IMR-90 (cell line): ENCODE data around the gene VEGFA. TPM values are rescaled to one million over a fixed set of nuclear protein-coding genes. Genes with fewer than 3 reads are reported as not detected.

Source experiments
- ATAC-seq: fragments of 200-7000 bp; cut with Tn5 transposase; 2 replicates; pipeline ENCODE4 v1.9.1; 2020; ENCODE audit warnings: low read depth, mild to moderate bottlenecking, moderate library complexity
- BruUV-seq: library from RNA; stranded (reverse); fragments of 400-500 nt; replicated peaks from 2 replicates; lab custom pipeline; 2021; lab: Mats Ljungman, UMichigan
- CTCF ChIA-PET: fragments of 300-600 bp; formaldehyde crosslinking; extraction: SDS; loops from one replicate; lab custom pipeline; 2021; ENCODE audit warnings: antibody characterized with exemption; lab: Yijun Ruan, JAX
- POLR2A ChIA-PET: fragments of 300-600 bp; sonication (Branson Sonifier 250); formaldehyde crosslinking; loops from one replicate; lab custom pipeline; 2022; ENCODE audit warnings: antibody characterized with exemption; ENCODE audit not compliant: unreplicated experiment; lab: Charles Lee
- DNase-seq: peaks from one replicate; pipeline ENCODE4 v3.0.0; 2013
- H2AFZ ChIP-seq: replicated peaks from 2 replicates; pipeline ENCODE3; 2013; ENCODE audit warnings: low read length, mild to moderate bottlenecking; ENCODE audit not compliant: poor library complexity
- H2AK5ac ChIP-seq: 2 replicates; pipeline ENCODE4 v1.6.1; 2013; ENCODE audit warnings: low read depth, low read length, inconsistent platforms
- H2AK9ac ChIP-seq: replicated peaks from 2 replicates; pipeline ENCODE3; 2013; ENCODE audit warnings: mild to moderate bottlenecking, low read depth, low read length, moderate library complexity; ENCODE audit not compliant: poor library complexity
- H2BK120ac ChIP-seq: 2 replicates; pipeline ENCODE4 v1.6.1; 2013; ENCODE audit warnings: low read depth, low read length, inconsistent platforms
- H2BK15ac ChIP-seq: 3 replicates; pipeline ENCODE4 v1.6.1; 2013; ENCODE audit warnings: low read depth, low read length, inconsistent platforms
- H2BK20ac ChIP-seq: 2 replicates; pipeline ENCODE4 v1.6.1; 2013; ENCODE audit warnings: low read depth, mild to moderate bottlenecking, inconsistent platforms, low read length, moderate library complexity
- H2BK5ac ChIP-seq: 2 replicates; pipeline ENCODE4 v1.6.1; 2013; ENCODE audit warnings: mild to moderate bottlenecking, low read depth, low read length, inconsistent platforms; ENCODE audit not compliant: poor library complexity, severe bottlenecking
- H3K14ac ChIP-seq: replicated peaks from 2 replicates; pipeline ENCODE4 v1.6.1; 2013; ENCODE audit warnings: low read depth, low read length, inconsistent platforms
- H3K18ac ChIP-seq: 2 replicates; pipeline ENCODE4 v1.6.1; 2013; ENCODE audit warnings: low read depth, low read length, control low read depth
- H3K23ac ChIP-seq: 2 replicates; pipeline ENCODE4 v1.6.1; 2013; ENCODE audit warnings: low read depth, low read length, inconsistent platforms
- H3K27ac ChIP-seq: 2 replicates; pipeline ENCODE4 v1.5.1; 2013; ENCODE audit warnings: mild to moderate bottlenecking, control low read depth, low read length; ENCODE audit not compliant: insufficient read depth
- H3K27me3 ChIP-seq: 2 replicates; pipeline ENCODE4 v1.6.1; 2013; ENCODE audit warnings: low read length; ENCODE audit not compliant: control insufficient read depth, insufficient read depth
- H3K36me3 ChIP-seq: 2 replicates; pipeline ENCODE4 v1.6.1; 2013; ENCODE audit warnings: low read length, mixed read lengths; ENCODE audit not compliant: control insufficient read depth, insufficient read depth
- H3K4ac ChIP-seq: 2 replicates; pipeline ENCODE4 v1.6.1; 2013; ENCODE audit warnings: low read depth, low read length, inconsistent platforms
- H3K4me1 ChIP-seq: 2 replicates; pipeline ENCODE4 v1.6.1; 2013; ENCODE audit warnings: low read length, mixed read lengths; ENCODE audit not compliant: control insufficient read depth, insufficient read depth
- H3K4me2 ChIP-seq: 2 replicates; pipeline ENCODE4 v1.6.1; 2013; ENCODE audit warnings: low read depth, mild to moderate bottlenecking, control low read depth, low read length, moderate library complexity
- H3K4me3 ChIP-seq: 2 replicates; pipeline ENCODE4 v1.5.1; 2013; ENCODE audit warnings: low read depth, mild to moderate bottlenecking, control low read depth, low read length, moderate library complexity; ENCODE audit not compliant: insufficient read depth
- H3K56ac ChIP-seq: 2 replicates; pipeline ENCODE4 v1.6.1; 2013; ENCODE audit warnings: low read length, inconsistent platforms; ENCODE audit not compliant: insufficient read depth; ENCODE audit errors: extremely low read depth
- H3K79me1 ChIP-seq, 2 experiments: 2 replicates each; pipeline ENCODE4 v1.6.1; 2013; ENCODE audit warnings: low read length in 2 of 2, inconsistent platforms in 1 of 2, low read depth in 1 of 2
- H3K9ac ChIP-seq: 2 replicates; pipeline ENCODE4 v1.6.1; 2013; ENCODE audit warnings: low read depth, low read length, control low read depth
- H3K9me1 ChIP-seq: 2 replicates; pipeline ENCODE4 v1.6.1; 2013; ENCODE audit warnings: low read length, inconsistent platforms; ENCODE audit not compliant: insufficient read depth
- H3K9me3 ChIP-seq: 2 replicates; pipeline ENCODE4 v1.6.1; 2013; ENCODE audit warnings: low read length; ENCODE audit not compliant: control insufficient read depth, insufficient read depth
- H4K20me1 ChIP-seq: 2 replicates; pipeline ENCODE4 v1.6.1; 2013; ENCODE audit warnings: low read length, inconsistent platforms; ENCODE audit not compliant: insufficient read depth
- H4K5ac ChIP-seq: 2 replicates; pipeline ENCODE4 v1.6.1; 2013; ENCODE audit warnings: mild to moderate bottlenecking, low read depth, low read length, control low read depth
- H4K8ac ChIP-seq, 2 experiments: 2 replicates each; pipeline ENCODE4 v1.6.1; 2013; ENCODE audit warnings: low read depth in 2 of 2, low read length in 2 of 2, control low read depth in 1 of 2, inconsistent platforms in 1 of 2
- H4K91ac ChIP-seq: 2 replicates; pipeline ENCODE4 v1.6.1; 2013; ENCODE audit warnings: low read depth, low read length, inconsistent platforms; ENCODE audit not compliant: insufficient read depth
- CEBPB ChIP-seq: IDR thresholded peaks from 2 replicates; pipeline ENCODE4 v1.6.1; 2012; ENCODE audit warnings: low read depth, low read length, improper control_type of control experiment
- FOS ChIP-seq: fragments of 150-350 bp; IDR thresholded peaks from 2 replicates; pipeline ENCODE4 v1.6.1; 2016; ENCODE audit warnings: low read depth, low read length
- WGBS, 2 experiments: methylation state at CpG; one replicate each; pipeline versions ENCODE4 v1.1.5 to v1.1.7; 2013; ENCODE audit warnings: missing lambda C conversion rate in 2 of 2; ENCODE audit not compliant: insufficient read length in 1 of 2; ENCODE audit errors: extremely low coverage in 2 of 2; 5-methylcytosine and 5-hydroxymethylcytosine counted together
- dilution Hi-C: fragments of 300-500 bp; cut with HindIII; formaldehyde crosslinking; loops from one replicate; pipeline ENCODE4 v1.14.3; 2018; ENCODE audit warnings: low sequenced_read_pairs; ENCODE audit not compliant: unreplicated experiment
- in situ Hi-C: fragments of 300-500 bp; cut with MboI; formaldehyde crosslinking; loops from 3 replicates; pipeline ENCODE4 v1.14.3; 2019; ENCODE audit warnings: low sequenced_read_pairs, inconsistent platforms, mixed read lengths
- intact Hi-C: fragments of 100-400 bp; cut with micrococcal nuclease; formaldehyde crosslinking; loops from 2 replicates; pipeline ENCODE4 v1.10.0; 2022
- polyA plus RNA-seq, 3 experiments: library from polyadenylated mRNA; depleted of rRNA; stranded (reverse); fragments of >200 nt; gene quantifications; 2 replicates each; pipeline ENCODE4 v1.2.3, GENCODE V29; 2012; ENCODE audit warnings: low replicate concordance in 1 of 3
- total RNA-seq: library from RNA; depleted of rRNA; stranded (reverse); fragments of >200 nt; gene quantifications from 2 replicates; pipeline ENCODE4 v1.2.3, GENCODE V29; 2012

VEGFA gene
- total and polyA plus RNA-seq, 2 of the 4 experiments (the other 2 are of a cell fraction) = 190 to 234 TPM

DNA sequence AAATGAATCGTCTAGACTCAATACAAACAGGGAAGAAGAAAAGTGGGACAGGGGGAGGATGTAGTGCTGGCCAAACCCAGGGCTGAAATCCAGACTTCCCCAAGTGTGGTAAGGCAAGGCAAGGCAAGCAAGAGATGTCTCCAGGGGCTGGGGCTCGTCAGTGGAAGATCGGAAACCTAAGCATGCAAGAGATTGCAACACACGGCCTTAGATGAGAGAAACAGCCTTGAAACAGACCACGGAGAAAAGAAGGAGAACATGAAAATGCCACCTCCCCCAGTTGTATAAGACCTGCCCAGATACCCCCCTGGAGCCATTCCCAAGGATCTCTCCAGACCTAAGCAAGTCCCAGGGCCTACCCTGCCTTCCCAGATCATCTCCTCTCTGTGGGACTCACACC, 20.0 kb downstream of the VEGFA start:
- CTCF ChIA-PET = interaction anchor here (1.1 to 1.3 kb wide), 2 partner anchors 15 to 203 kb away, joined by 3 read pairs; no protein-coding TSS in a partner anchor

More for the DNA sequence above, 20.0 kb downstream of the VEGFA start:
- Histone ChIP-seq H3K4me2 (no peak overlapping the region), H3K79me1 (peaks cover 1 to 9% of the 10 kb centered on the region in 2 experiments; a peak in 1 of 4 replicates), H4K5ac (peak overlapping the region; percentile 15; the same call in 1 of the 2 replicates), H3K23ac (no peak overlapping the region), H3K4me3 (no peak overlapping the region), H3K9ac (no peak overlapping the region), H3K4me1 (peaks cover 11% of the 10 kb centered on the region; the same call in 1 of the 2 replicates), H2BK20ac (no peak overlapping the region; the same call in 1 of the 2 replicates), H3K56ac (no peak overlapping the region), H4K8ac (no peak overlapping the region), H3K36me3 (peaks cover 12% of the 10 kb centered on the region), H4K20me1 (peaks cover 22% of the 10 kb centered on the region), H2AFZ (no peak overlapping the region), H3K27me3 (no peaks in the 10 kb centered on the region), H3K27ac (no peak overlapping the region), H3K18ac (peak overlapping the region; percentile 9; the same call in 1 of the 2 replicates), H3K14ac (no peak overlapping the region), H3K9me3 (no peaks in the 10 kb centered on the region), H4K91ac (no peak overlapping the region), H3K4ac (no peak overlapping the region; the same call in 1 of the 2 replicates), H2BK120ac (no peak overlapping the region), H2AK5ac (0 out of 2 replicates have a peak overlapping the region, but pooled peaks have one; percentile 0), H2BK5ac (no peak overlapping the region), H2BK15ac (no peak overlapping the region; the same call in 2 of the 3 replicates), H2AK9ac (no peak overlapping the region), H3K9me1 (no peaks in the 10 kb centered on the region; the same call in 1 of the 2 replicates)
- intact Hi-C loops (loop anchor here (5.0 kb wide), 1 partner anchor 202 kb away; no protein-coding TSS in a partner anchor), dilution Hi-C loops (no loop called here), in situ Hi-C loops (no loop called here)
- 25% methylated on average over 2 of the region's 5 CpGs; no CpG with 5 or more reads in 1 of the 2 experiments for WGBS, 2 experiments
- no TSS peak for BruUV-seq
- POLR2A ChIA-PET = no interaction called here
- no peak for TF ChIP-seq FOS
- peak; percentile 83 for TF ChIP-seq CEBPB
- DNase-seq (no peak), ATAC-seq (peak; percentile 31)
